Midbrain (tissue), 1 donor: ENCODE data around the gene LRRC4C.

Experiments used
- DNase-seq: peaks from one replicate; lab custom pipeline; 2025; lab: John Stamatoyannopoulos, UW

Gene LRRC4C

GRCh38 chr11:40100162-40100553, 1359.3 kb downstream of the LRRC4C start:
- DNase-seq: no peak

- no peak for DNase-seq
These were observed 1359.9 kb downstream of the LRRC4C start for GRCh38 chr11:40099426-40100161.

- DNase-seq: no peak
These were observed 1364.0 kb downstream of the LRRC4C start for GRCh38 chr11:40095446-40095845.

- DNase-seq: no peak
These were observed 1364.5 kb downstream of the LRRC4C start for GRCh38 chr11:40094954-40095353.

GRCh38 chr11:40080434-40080833, 1379.0 kb downstream of the LRRC4C start:
- no peak for DNase-seq
